Measurements from ENCODE around the gene PBX2. TPM values are rescaled to one million over a fixed set of nuclear protein-coding genes. Genes with fewer than 3 reads are reported as not detected.

Gene PBX2
- total RNA-seq, 1 experiment from 2014 or later, result 48.1 TPM

GRCh38 chr6:32218167-32218566, 28.2 kb upstream of the PBX2 start:
- POLR2A ChIA-PET, result interaction anchor here (0.6 kb wide), 1 partner anchor 127 kb away, joined by 3 read pairs; no protein-coding TSS in a partner anchor
- no peak for TF ChIP-seq CTCF (IDR thresholded peaks at IDR 0.05; ENCODE audit: unreplicated experiment)
- no peaks in the 10 kb centered on the region for H3K9me3 Mint-ChIP-seq (ENCODE audit: unreplicated experiment)
- no peaks in the 10 kb centered on the region for H3K36me3 Mint-ChIP-seq (ENCODE audit: insufficient read depth, unreplicated experiment)
- no TSS peak for BruUV-seq (replicated peaks)
- H3K27me3 Mint-ChIP-seq (ENCODE audit: insufficient read depth, unreplicated experiment), result peaks cover 71% of the 10 kb centered on the region
- DNase-seq (ENCODE audit: unreplicated experiment), result no peak
- H3K4me3 Mint-ChIP-seq (ENCODE audit: unreplicated experiment), result no peak overlapping the region
- intact Hi-C loops (cut with micrococcal nuclease), result no loop called here
- H3K27ac Mint-ChIP-seq (ENCODE audit: low read depth, unreplicated experiment), result no peak overlapping the region
- H3K4me1 Mint-ChIP-seq (ENCODE audit: insufficient read depth, unreplicated experiment), result no peaks in the 10 kb centered on the region
- CTCF ChIA-PET, result no interaction called here

GRCh38 chr6:32216998-32217397, 27.0 kb upstream of the PBX2 start:
- Mint-ChIP-seq H3K4me1 (ENCODE audit: insufficient read depth, unreplicated experiment) (peaks cover 6% of the 10 kb centered on the region), H3K9me3 (ENCODE audit: unreplicated experiment) (no peaks in the 10 kb centered on the region), H3K36me3 (ENCODE audit: insufficient read depth, unreplicated experiment) (no peaks in the 10 kb centered on the region), H3K4me3 (ENCODE audit: unreplicated experiment) (no peak overlapping the region), H3K27ac (ENCODE audit: low read depth, unreplicated experiment) (no peak overlapping the region), H3K27me3 (ENCODE audit: insufficient read depth, unreplicated experiment) (peaks cover 61% of the 10 kb centered on the region)
- BruUV-seq (replicated peaks), result no TSS peak
- no peak for DNase-seq (ENCODE audit: unreplicated experiment)
- intact Hi-C loops (cut with micrococcal nuclease), result no loop called here
- POLR2A ChIA-PET, result interaction anchor here (0.6 kb wide), 1 partner anchor 678 kb away, joined by 3 read pairs; no protein-coding TSS in a partner anchor
- no peak for TF ChIP-seq CTCF (IDR thresholded peaks at IDR 0.05; ENCODE audit: unreplicated experiment)
- CTCF ChIA-PET, result no interaction called here

- intact Hi-C loops (cut with micrococcal nuclease), result no loop called here
- Mint-ChIP-seq H3K4me3 (ENCODE audit: unreplicated experiment) (no peak overlapping the region), H3K4me1 (ENCODE audit: insufficient read depth, unreplicated experiment) (peaks cover 10% of the 10 kb centered on the region), H3K27me3 (ENCODE audit: insufficient read depth, unreplicated experiment) (peaks cover 54% of the 10 kb centered on the region), H3K36me3 (ENCODE audit: insufficient read depth, unreplicated experiment) (no peaks in the 10 kb centered on the region), H3K27ac (ENCODE audit: low read depth, unreplicated experiment) (no peak overlapping the region), H3K9me3 (ENCODE audit: unreplicated experiment) (no peaks in the 10 kb centered on the region)
- ChIA-PET CTCF (no interaction called here), POLR2A (no interaction called here)
- no TSS peak for BruUV-seq (replicated peaks)
- DNase-seq (ENCODE audit: unreplicated experiment), result no peak
- no peak for TF ChIP-seq CTCF (IDR thresholded peaks at IDR 0.05; ENCODE audit: unreplicated experiment)
These were observed 26.3 kb upstream of the PBX2 start for GRCh38 chr6:32216285-32216684.

GRCh38 chr6:32215617-32216016, 25.6 kb upstream of the PBX2 start:
- intact Hi-C loops (cut with micrococcal nuclease), result no loop called here
- POLR2A ChIA-PET, result interaction anchor here (1.5 kb wide), 1 partner anchor 20 kb away, joined by 4 read pairs; no protein-coding TSS in a partner anchor
- CTCF ChIA-PET, result no interaction called here
- no TSS peak for BruUV-seq (replicated peaks)
- no peak for TF ChIP-seq CTCF (IDR thresholded peaks at IDR 0.05; ENCODE audit: unreplicated experiment)
- H3K27me3 Mint-ChIP-seq (ENCODE audit: insufficient read depth, unreplicated experiment), result peaks cover 53% of the 10 kb centered on the region
- peak overlapping the region; percentile 30 for H3K27ac Mint-ChIP-seq (ENCODE audit: low read depth, unreplicated experiment)
- DNase-seq (ENCODE audit: unreplicated experiment), result no peak
- peaks cover 10% of the 10 kb centered on the region for H3K4me1 Mint-ChIP-seq (ENCODE audit: insufficient read depth, unreplicated experiment)
- H3K4me3 Mint-ChIP-seq (ENCODE audit: unreplicated experiment), result no peak overlapping the region
- no peaks in the 10 kb centered on the region for H3K9me3 Mint-ChIP-seq (ENCODE audit: unreplicated experiment)
- H3K36me3 Mint-ChIP-seq (ENCODE audit: insufficient read depth, unreplicated experiment), result no peaks in the 10 kb centered on the region
